GM15510 (cell line): ENCODE measurements around the gene TRAFD1.

Experiments
- POLR2A ChIP-seq: IDR thresholded peaks from 3 replicates; pipeline ENCODE4 v1.6.1; 2011; ENCODE audit warnings: borderline replicate concordance; ENCODE audit not compliant: insufficient read length; ENCODE audit errors: extremely low read depth

TRAFD1 gene

GRCh38 chr12:112178796-112179195 lies 53.4 kb downstream of the TRAFD1 start:
- no peak for TF ChIP-seq POLR2A

- TF ChIP-seq POLR2A, result no peak
These were observed 54.0 kb downstream of the TRAFD1 start for GRCh38 chr12:112179341-112179740.

GRCh38 chr12:112179916-112180315 lies 54.6 kb downstream of the TRAFD1 start:
- no peak for TF ChIP-seq POLR2A

GRCh38 chr12:112180422-112180821 lies 55.1 kb downstream of the TRAFD1 start:
- no peak for TF ChIP-seq POLR2A

GRCh38 chr12:112182499-112182898 lies 57.1 kb downstream of the TRAFD1 start:
- no peak for TF ChIP-seq POLR2A

- TF ChIP-seq POLR2A, result no peak
These were observed 58.0 kb downstream of the TRAFD1 start for GRCh38 chr12:112183141-112184021.

- no peak for TF ChIP-seq POLR2A
These were observed 58.9 kb downstream of the TRAFD1 start for GRCh38 chr12:112184056-112184887.

GRCh38 chr12:112185093-112185923 lies 59.9 kb downstream of the TRAFD1 start:
- no peak for TF ChIP-seq POLR2A

GRCh38 chr12:112188130-112188830 lies 62.9 kb downstream of the TRAFD1 start:
- no peak for TF ChIP-seq POLR2A

- TF ChIP-seq POLR2A, result no peak
These were observed 65.1 kb downstream of the TRAFD1 start for GRCh38 chr12:112190231-112191025.

GRCh38 chr12:112191201-112191600 lies 65.8 kb downstream of the TRAFD1 start:
- no peak for TF ChIP-seq POLR2A

- no peak for TF ChIP-seq POLR2A
These were observed 66.5 kb downstream of the TRAFD1 start for GRCh38 chr12:112191840-112192321.

GRCh38 chr12:112192475-112192874 lies 67.1 kb downstream of the TRAFD1 start:
- no peak for TF ChIP-seq POLR2A
